ENCODE results near the gene FKBP1B.
A peak's percentile ranks its signal among the peaks of the same experiment; 100 is the strongest.

Gene FKBP1B

DNA sequence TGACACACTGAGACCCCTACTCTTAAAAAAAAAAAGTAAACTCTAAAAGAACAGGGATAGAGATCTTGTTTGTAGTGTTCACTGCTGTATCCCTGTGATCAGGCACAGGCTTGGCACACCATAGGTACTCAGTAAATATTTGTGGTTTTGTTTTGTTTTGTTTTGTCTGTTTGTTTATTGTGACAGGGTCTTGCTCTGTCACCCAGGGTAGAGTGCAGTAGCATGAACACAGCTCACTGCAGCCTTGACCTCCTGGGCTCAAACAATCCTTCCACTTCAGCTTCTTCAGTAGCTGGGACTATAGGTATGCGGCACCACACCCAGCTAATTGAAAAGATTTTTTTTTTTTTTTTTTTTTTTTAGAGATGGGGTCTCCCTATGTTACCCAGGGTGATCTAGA lies 3.4 kb downstream of the FKBP1B start:
- DNase-seq = no peak
- in situ Hi-C loops (cut with MboI; ENCODE audit: low pct_unique_long_range_greater_than_20kb, low sequenced_read_pairs) = no loop called here

GRCh38 chr2:24054366-24055010 lies 4.9 kb downstream of the FKBP1B start:
- in situ Hi-C loops (cut with MboI; ENCODE audit: low pct_unique_long_range_greater_than_20kb, low sequenced_read_pairs) = no loop called here
- DNase-seq = no peak

DNA sequence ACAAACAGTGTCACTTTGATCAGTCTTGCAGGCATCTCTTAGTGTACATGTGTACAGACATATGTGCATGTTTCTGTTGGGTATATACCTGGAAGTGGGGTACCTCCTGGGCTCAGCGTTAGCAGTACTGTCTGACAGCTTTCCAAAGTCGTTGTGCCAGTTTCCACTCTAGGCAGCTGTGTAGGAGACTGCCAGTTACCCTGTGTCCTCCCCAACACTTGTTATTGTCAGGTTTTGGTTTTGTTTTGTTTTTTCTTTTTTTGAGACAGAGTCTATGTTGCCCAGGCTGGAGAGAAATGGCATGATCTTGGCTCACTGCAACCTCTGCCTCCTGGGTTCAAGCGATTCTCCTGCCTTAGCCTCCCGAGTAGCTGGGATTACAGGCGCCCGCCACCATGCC lies 6.2 kb downstream of the FKBP1B start:
- in situ Hi-C loops (cut with MboI; ENCODE audit: low pct_unique_long_range_greater_than_20kb, low sequenced_read_pairs) = no loop called here
- no peak for DNase-seq

DNA sequence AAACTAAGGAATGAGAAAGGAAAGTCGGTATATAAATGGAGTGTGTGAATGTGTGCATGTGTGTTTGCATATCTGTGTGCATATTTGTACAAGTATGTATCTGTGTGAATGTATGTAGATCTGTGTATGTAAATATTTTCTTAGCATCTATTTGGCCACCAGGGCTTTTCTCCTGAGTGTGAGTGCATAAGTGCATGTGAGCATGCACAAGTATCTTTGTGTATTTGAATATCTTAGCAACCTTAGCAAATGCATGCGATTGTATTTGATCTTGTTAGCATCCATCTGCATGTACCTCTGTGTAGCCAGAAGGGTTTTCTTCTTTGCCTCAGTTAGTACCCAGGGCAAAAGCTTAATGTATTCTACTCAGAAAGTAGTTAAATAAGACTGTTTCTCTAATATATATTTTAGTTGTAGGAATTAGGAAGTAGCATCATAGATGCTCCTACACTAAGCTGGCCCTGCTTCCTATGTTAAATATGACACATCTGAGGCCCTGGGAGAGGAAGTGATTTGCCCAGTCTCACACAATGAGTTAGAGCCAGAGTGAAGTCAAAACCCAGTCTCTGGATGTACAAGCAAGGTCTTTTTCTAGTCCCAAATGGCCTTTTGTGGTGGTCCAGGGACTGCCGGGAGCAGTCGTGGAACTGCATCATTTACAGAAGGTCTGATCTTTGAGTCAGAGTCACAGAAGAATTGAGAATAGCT lies 9.2 kb downstream of the FKBP1B start:
- in situ Hi-C loops (cut with MboI; ENCODE audit: low pct_unique_long_range_greater_than_20kb, low sequenced_read_pairs) = no loop called here
- DNase-seq = no peak

- DNase-seq = no peak
- in situ Hi-C loops (cut with MboI; ENCODE audit: low pct_unique_long_range_greater_than_20kb, low sequenced_read_pairs) = no loop called here
Observed at GRCh38 chr2:24065341-24065740, 15.8 kb downstream of the FKBP1B start.

DNA sequence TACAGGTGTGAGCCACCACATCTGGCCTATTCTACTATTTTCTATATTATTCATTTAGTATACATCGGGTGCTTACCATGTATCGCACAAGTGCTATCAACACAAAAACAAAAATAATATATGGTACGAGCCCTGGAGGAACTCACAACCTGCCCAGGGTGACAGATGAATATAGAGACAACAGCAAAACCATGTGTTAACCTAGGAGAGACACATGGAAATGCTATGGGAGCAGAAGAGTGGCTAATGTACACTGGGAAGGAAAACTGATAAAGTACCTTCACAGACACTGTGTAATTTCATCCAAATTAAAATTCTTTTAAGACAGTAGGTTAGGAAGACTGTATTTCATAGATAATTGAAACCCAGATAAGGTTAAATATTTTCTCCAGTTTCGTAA lies 22.7 kb downstream of the FKBP1B start:
- no peak for DNase-seq
- in situ Hi-C loops (cut with MboI; ENCODE audit: low pct_unique_long_range_greater_than_20kb, low sequenced_read_pairs) = no loop called here

- DNase-seq = no peak
- in situ Hi-C loops (cut with MboI; ENCODE audit: low pct_unique_long_range_greater_than_20kb, low sequenced_read_pairs) = no loop called here
Observed at GRCh38 chr2:24073816-24074215, 24.3 kb downstream of the FKBP1B start.

- no peak for DNase-seq
Observed at GRCh38 chr2:24075259-24075658, 25.7 kb downstream of the FKBP1B start.

DNA sequence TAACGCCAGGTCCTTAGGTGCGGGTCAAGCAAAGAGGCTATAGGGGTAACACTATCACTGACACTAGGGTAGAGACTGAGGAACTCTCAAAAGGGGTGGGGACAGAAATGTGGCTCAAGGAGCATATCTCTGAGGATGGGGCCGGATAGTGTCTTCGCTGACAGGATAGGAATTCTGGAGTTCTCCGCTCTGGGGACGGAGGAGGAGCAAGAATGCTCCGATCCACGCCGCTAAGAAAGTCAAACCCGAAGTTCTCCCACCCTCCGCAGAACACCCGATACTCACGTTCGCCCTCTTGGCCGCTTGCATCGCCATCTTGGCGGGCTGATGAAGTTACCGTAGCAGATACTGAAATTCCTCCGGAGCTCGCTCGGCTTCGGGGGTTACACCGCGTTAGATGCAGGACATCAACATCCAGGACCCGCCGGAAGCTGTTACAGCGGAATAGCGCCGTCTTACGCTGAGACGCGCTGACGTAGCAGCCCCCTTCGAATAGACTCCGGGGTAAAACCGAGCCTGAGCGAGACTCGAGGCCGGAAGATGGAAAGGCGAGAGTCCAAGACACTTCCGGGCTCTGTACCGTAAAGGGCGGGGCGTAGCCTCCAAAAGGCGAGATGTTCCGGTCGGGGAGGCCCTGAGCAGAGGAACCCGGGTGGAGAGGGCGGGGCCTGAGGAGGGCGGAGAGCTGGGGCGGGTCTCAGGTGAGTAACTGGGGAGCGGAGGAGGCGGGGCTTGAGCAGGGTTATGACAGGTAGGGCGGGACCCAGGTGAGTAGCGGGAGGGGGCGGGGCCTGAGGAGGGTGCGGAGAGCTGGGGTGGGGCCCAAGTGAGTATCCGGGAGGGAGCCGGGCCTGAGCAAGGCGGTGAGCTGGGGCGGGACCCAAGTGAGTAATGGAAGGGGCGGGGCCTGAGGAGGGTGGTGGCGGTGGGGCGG lies 26.6 kb downstream of the FKBP1B start, which contains the start of gene SF3B6:
Gene SF3B6 (minus strand): TSS at position 412 of the 934 bp plus-strand sequence. CDS start 97 bp downstream, at position 315.
- in situ Hi-C loops (cut with MboI; ENCODE audit: low pct_unique_long_range_greater_than_20kb, low sequenced_read_pairs) = no loop called here

More at GRCh38 chr2:24075259-24075658, 25.7 kb downstream of the FKBP1B start:
- in situ Hi-C loops (cut with MboI; ENCODE audit: low pct_unique_long_range_greater_than_20kb, low sequenced_read_pairs) = no loop called here

GRCh38 chr2:24076849-24077534 lies 27.5 kb downstream of the FKBP1B start:
- peak; percentile 61 for DNase-seq
- in situ Hi-C loops (cut with MboI; ENCODE audit: low pct_unique_long_range_greater_than_20kb, low sequenced_read_pairs) = no loop called here

More for the DNA sequence above, 26.6 kb downstream of the FKBP1B start, which contains the start of gene SF3B6:
- peak; percentile 99 for DNase-seq

DNA sequence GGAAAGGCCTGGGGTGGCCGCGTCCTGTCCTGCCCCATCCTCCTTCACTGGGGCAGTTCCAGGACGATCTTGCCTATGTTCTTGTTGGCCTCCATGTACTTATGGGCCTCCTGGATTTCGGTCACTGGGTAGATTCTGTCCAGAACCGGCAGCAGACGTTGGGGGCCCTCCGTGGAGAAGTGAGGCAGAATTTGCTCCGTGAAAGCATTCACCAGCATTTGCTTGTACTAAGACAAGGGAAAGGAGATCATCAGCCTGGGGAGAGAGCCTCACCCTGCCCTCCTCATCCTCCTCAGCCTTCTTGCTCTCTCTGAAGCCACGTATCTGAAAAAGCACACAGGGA lies 28.0 kb downstream of the FKBP1B start:
- no peak for DNase-seq

DNA sequence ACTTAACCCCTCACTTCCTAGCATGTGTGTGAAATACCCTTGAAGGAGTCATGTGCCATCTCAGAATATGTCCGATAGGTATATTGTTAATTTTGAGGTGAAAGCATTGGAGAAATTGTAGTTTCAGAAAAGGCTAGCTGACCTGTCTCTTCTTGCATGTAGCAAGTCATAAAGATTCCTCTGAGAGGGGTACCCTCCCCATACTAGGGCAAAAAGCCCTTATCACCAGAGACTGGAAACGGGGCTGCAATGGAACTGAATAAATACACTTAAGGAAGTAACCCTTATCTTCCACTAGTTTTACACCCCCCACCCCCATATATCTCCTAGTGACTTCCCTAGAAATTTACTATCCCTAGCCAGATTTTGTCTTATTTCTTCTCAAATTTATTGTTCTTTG lies 28.3 kb downstream of the FKBP1B start:
- peak; percentile 18 for DNase-seq
- in situ Hi-C loops (cut with MboI; ENCODE audit: low pct_unique_long_range_greater_than_20kb, low sequenced_read_pairs) = no loop called here

More for the DNA sequence above, 28.0 kb downstream of the FKBP1B start:
- in situ Hi-C loops (cut with MboI; ENCODE audit: low pct_unique_long_range_greater_than_20kb, low sequenced_read_pairs) = no loop called here

- in situ Hi-C loops (cut with MboI; ENCODE audit: low pct_unique_long_range_greater_than_20kb, low sequenced_read_pairs) = no loop called here
- no peak for DNase-seq
Observed at GRCh38 chr2:24080701-24081100, 31.2 kb downstream of the FKBP1B start.

GRCh38 chr2:24082787-24083566 lies 33.4 kb downstream of the FKBP1B start:
- no peak for DNase-seq
- in situ Hi-C loops (cut with MboI; ENCODE audit: low pct_unique_long_range_greater_than_20kb, low sequenced_read_pairs) = no loop called here

- in situ Hi-C loops (cut with MboI; ENCODE audit: low pct_unique_long_range_greater_than_20kb, low sequenced_read_pairs) = no loop called here
- DNase-seq = peak; percentile 95
Observed at GRCh38 chr2:24083567-24084385, 34.2 kb downstream of the FKBP1B start.

GRCh38 chr2:24084386-24085199 lies 35.1 kb downstream of the FKBP1B start, which contains the start of gene TP53I3:
TSS of gene TP53I3 (minus strand) at chr2:24084834. CDS start at chr2:24084326, 508 bp downstream.
- in situ Hi-C loops (cut with MboI; ENCODE audit: low pct_unique_long_range_greater_than_20kb, low sequenced_read_pairs) = no loop called here
- DNase-seq = peak; percentile 94

- no peak for DNase-seq
- in situ Hi-C loops (cut with MboI; ENCODE audit: low pct_unique_long_range_greater_than_20kb, low sequenced_read_pairs) = no loop called here
Observed at GRCh38 chr2:24085200-24085489, 35.6 kb downstream of the FKBP1B start.
